ENCODE data around the gene MAD1L1. TPM values are rescaled to one million over a fixed set of nuclear protein-coding genes. Genes with fewer than 3 reads are reported as not detected.
"Not testable (repeated sequence)": the region's sequence is repeated elsewhere in the genome, so short reads cannot be mapped to it uniquely, and the experiment has no call there.

Gene MAD1L1
- total and polyA plus RNA-seq, 2 of the 8 experiments (the other 6 are each of a cell fraction or from before 2014, with no cell fraction given), result 40.4 to 44.6 TPM

- H2BK120ac ChIP-seq (replicated peaks; ENCODE audit: low read depth, low read length); H3K27me3 ChIP-seq (replicated peaks in 1 of 4; ENCODE audit: control insufficient read depth in 3 of 4, extremely low read depth in 1 of 4, insufficient read depth in 3 of 4, low read length in 3 of 4); H3K79me1 ChIP-seq (ENCODE audit: low read depth, low read length); H4K91ac ChIP-seq (replicated peaks; ENCODE audit: insufficient read length, low read length); H4K5ac ChIP-seq (ENCODE audit: insufficient read length, low read depth, low read length); H3K79me2 ChIP-seq (ENCODE audit: control insufficient read depth in 1 of 2, insufficient read depth in 2 of 2, low read length in 2 of 2); H3K23me2 ChIP-seq (ENCODE audit: low read depth, low read length); H3K18ac ChIP-seq (ENCODE audit: extremely low read depth, low read length); H3K9me3 ChIP-seq (ENCODE audit: insufficient read depth in 2 of 2, low read depth in 1 of 2, low read length in 1 of 2); H2BK5ac ChIP-seq (ENCODE audit: low read depth, low read length); H3K4me2 ChIP-seq (ENCODE audit: insufficient read depth in 1 of 2, low read depth in 2 of 2, low read length in 2 of 2); H4K20me1 ChIP-seq (replicated peaks in 1 of 2; ENCODE audit: control insufficient read depth in 1 of 2, insufficient read depth in 2 of 2, low read length in 2 of 2); H4K8ac ChIP-seq (ENCODE audit: extremely low read depth, insufficient read depth, low read length); POLR2A ChIA-PET (ENCODE audit: partially characterized antibody); H3K23ac ChIP-seq (ENCODE audit: insufficient read length); H2BK15ac ChIP-seq (ENCODE audit: low read length); H2BK12ac ChIP-seq (ENCODE audit: low read depth, low read length); H2AFZ ChIP-seq (ENCODE audit: low read length); CTCF ChIA-PET (ENCODE audit: partially characterized antibody); H2AK5ac ChIP-seq (ENCODE audit: low read depth, low read length); H3K14ac ChIP-seq (ENCODE audit: insufficient read length); H3K4ac ChIP-seq (replicated peaks; ENCODE audit: insufficient read length, low read depth, low read length); H3K4me3 ChIP-seq (ENCODE audit: extremely low read depth in 1 of 4, insufficient read depth in 2 of 4, low read depth in 3 of 4, low read length in 4 of 4); H3K27ac ChIP-seq (ENCODE audit: low read depth, low read length); FAIRE-seq; H3K56ac ChIP-seq (replicated peaks; ENCODE audit: insufficient read length, low read depth, low read length); H3K36me3 ChIP-seq (ENCODE audit: control insufficient read depth in 2 of 4, insufficient read depth in 4 of 4, low read length in 3 of 4); H3K9ac ChIP-seq (replicated peaks in 1 of 4; ENCODE audit: extremely low read depth in 1 of 4, low read depth in 3 of 4, low read length in 3 of 4); H2BK20ac ChIP-seq (ENCODE audit: low read length); DNase-seq (ENCODE audit: low read depth in 1 of 2, low spot score in 2 of 2); H3K4me1 ChIP-seq (replicated peaks in 1 of 4; ENCODE audit: control insufficient read depth in 3 of 4, insufficient read depth in 4 of 4, low read length in 3 of 4): not testable (repeated sequence)
- WGBS, 2 experiments (ENCODE audit: extremely low coverage in 1 of 2, insufficient coverage in 1 of 2, insufficient read length in 1 of 2, insufficient replicate concordance in 2 of 2, low coverage in 1 of 2, low lambda C conversion rate in 2 of 2, missing lambda C conversion rate in 1 of 2), result 67% methylated on average over 1 of the region's 1 CpG; no CpG with 5 or more reads in 1 of the 2 experiments
Measured at GRCh38 chr7:1831933-1832535, 400.7 kb downstream of the MAD1L1 start.

- CTCF ChIA-PET (ENCODE audit: partially characterized antibody); H4K8ac ChIP-seq (ENCODE audit: extremely low read depth, insufficient read depth, low read length); H2BK120ac ChIP-seq (replicated peaks; ENCODE audit: low read depth, low read length); H3K4me3 ChIP-seq (ENCODE audit: extremely low read depth in 1 of 4, insufficient read depth in 2 of 4, low read depth in 3 of 4, low read length in 4 of 4); H3K4ac ChIP-seq (replicated peaks; ENCODE audit: insufficient read length, low read depth, low read length); H3K36me3 ChIP-seq (ENCODE audit: control insufficient read depth in 2 of 4, insufficient read depth in 4 of 4, low read length in 3 of 4); H3K23ac ChIP-seq (ENCODE audit: insufficient read length); H3K56ac ChIP-seq (replicated peaks; ENCODE audit: insufficient read length, low read depth, low read length); H3K79me1 ChIP-seq (ENCODE audit: low read depth, low read length); H3K79me2 ChIP-seq (ENCODE audit: control insufficient read depth in 1 of 2, insufficient read depth in 2 of 2, low read length in 2 of 2); H3K18ac ChIP-seq (ENCODE audit: extremely low read depth, low read length); H3K4me1 ChIP-seq (replicated peaks in 1 of 4; ENCODE audit: control insufficient read depth in 3 of 4, insufficient read depth in 4 of 4, low read length in 3 of 4); POLR2A ChIA-PET (ENCODE audit: partially characterized antibody); DNase-seq (ENCODE audit: low read depth in 1 of 2, low spot score in 2 of 2); H2AFZ ChIP-seq (ENCODE audit: low read length); H2BK20ac ChIP-seq (ENCODE audit: low read length); H2BK5ac ChIP-seq (ENCODE audit: low read depth, low read length); H2BK15ac ChIP-seq (ENCODE audit: low read length); H3K4me2 ChIP-seq (ENCODE audit: insufficient read depth in 1 of 2, low read depth in 2 of 2, low read length in 2 of 2); H2BK12ac ChIP-seq (ENCODE audit: low read depth, low read length); H3K27ac ChIP-seq (ENCODE audit: low read depth, low read length); H3K14ac ChIP-seq (ENCODE audit: insufficient read length); H2AK5ac ChIP-seq (ENCODE audit: low read depth, low read length); H4K5ac ChIP-seq (ENCODE audit: insufficient read length, low read depth, low read length); H3K9me3 ChIP-seq (ENCODE audit: insufficient read depth in 2 of 2, low read depth in 1 of 2, low read length in 1 of 2); H4K20me1 ChIP-seq (replicated peaks in 1 of 2; ENCODE audit: control insufficient read depth in 1 of 2, insufficient read depth in 2 of 2, low read length in 2 of 2); H4K91ac ChIP-seq (replicated peaks; ENCODE audit: insufficient read length, low read length); H3K23me2 ChIP-seq (ENCODE audit: low read depth, low read length); H3K9ac ChIP-seq (replicated peaks in 1 of 4; ENCODE audit: extremely low read depth in 1 of 4, low read depth in 3 of 4, low read length in 3 of 4); H3K27me3 ChIP-seq (replicated peaks in 1 of 4; ENCODE audit: control insufficient read depth in 3 of 4, extremely low read depth in 1 of 4, insufficient read depth in 3 of 4, low read length in 3 of 4); FAIRE-seq: not testable (repeated sequence)
- 83% methylated on average over 4 of the region's 4 CpGs; no CpG with 5 or more reads in 1 of the 2 experiments for WGBS, 2 experiments (ENCODE audit: extremely low coverage in 1 of 2, insufficient coverage in 1 of 2, insufficient read length in 1 of 2, insufficient replicate concordance in 2 of 2, low coverage in 1 of 2, low lambda C conversion rate in 2 of 2, missing lambda C conversion rate in 1 of 2)
Measured at GRCh38 chr7:1831471-1831870, 401.3 kb downstream of the MAD1L1 start.
